ENCODE results near the gene GRM7.

GRCh38 chr3:7754653-7755441 is 893.9 kb downstream of the GRM7 start:
- TF ChIP-seq YY1 (IDR thresholded peaks at IDR 0.05) (no peak), RAD21 (IDR thresholded peaks at IDR 0.05) (no peak), CTCF (IDR thresholded peaks at IDR 0.05; ENCODE audit: low read depth, low read length, missing input control) (no peak), NR2F2 (IDR thresholded peaks at IDR 0.05) (no peak), MAX (IDR thresholded peaks at IDR 0.05) (no peak), ATF3 (IDR thresholded peaks at IDR 0.05) (no peak), EGR1 (IDR thresholded peaks at IDR 0.05; ENCODE audit: low read depth in 2 of 2) (no peak), HNF4G (IDR thresholded peaks at IDR 0.05) (no peak)

All from liver (tissue), 3 donors.